HG03378 (cell line): ENCODE data around the gene ANO7.

Source experiments
- ATAC-seq: cut with Tn5 transposase; IDR thresholded peaks from one replicate; pipeline ENCODE4 v1.9.1; 2021; ENCODE audit warnings: mild to moderate bottlenecking, moderate library complexity; ENCODE audit not compliant: unreplicated experiment

The ANO7 gene

GRCh38 chr2:241226723-241227572 is 38.5 kb downstream of the ANO7 start:
- no peak for ATAC-seq

GRCh38 chr2:241227594-241227993 is 39.1 kb downstream of the ANO7 start:
- no peak for ATAC-seq

GRCh38 chr2:241228081-241228859 is 39.8 kb downstream of the ANO7 start:
- no peak for ATAC-seq

GRCh38 chr2:241228860-241229516 is 40.5 kb downstream of the ANO7 start:
- ATAC-seq = no peak

GRCh38 chr2:241229563-241230401 is 41.3 kb downstream of the ANO7 start:
- ATAC-seq = no peak

GRCh38 chr2:241230435-241230834 is 42.0 kb downstream of the ANO7 start:
- ATAC-seq = no peak

- ATAC-seq = no peak
Observed at GRCh38 chr2:241232736-241233575, 44.5 kb downstream of the ANO7 start.

GRCh38 chr2:241234066-241234790 is 45.8 kb downstream of the ANO7 start:
- ATAC-seq = no peak

GRCh38 chr2:241234962-241235740 is 46.7 kb downstream of the ANO7 start:
- no peak for ATAC-seq

GRCh38 chr2:241235859-241236593 is 47.5 kb downstream of the ANO7 start:
- no peak for ATAC-seq

- ATAC-seq = no peak
Observed at GRCh38 chr2:241237047-241237446, 48.6 kb downstream of the ANO7 start.

GRCh38 chr2:241237949-241238371 is 49.5 kb downstream of the ANO7 start:
- no peak for ATAC-seq

- ATAC-seq = no peak
Observed at GRCh38 chr2:241238693-241239198, 50.3 kb downstream of the ANO7 start.

GRCh38 chr2:241239552-241240202 is 51.2 kb downstream of the ANO7 start:
- ATAC-seq = no peak

GRCh38 chr2:241240320-241241004 is 52.0 kb downstream of the ANO7 start:
- ATAC-seq = no peak

- no peak for ATAC-seq
Observed at GRCh38 chr2:241241669-241242068, 53.2 kb downstream of the ANO7 start.
